Activated naive CD4-positive, alpha-beta T cell treated with anti-CD3 and anti-CD28 coated beads, Interleukin-2, amount 50 U/mL, for 72 hours (primary cell): ENCODE measurements around the gene MCCD1. TPM values are rescaled to one million over a fixed set of nuclear protein-coding genes. Genes with fewer than 3 reads are reported as not detected.
"Not testable (repeated sequence)": the region's sequence is repeated elsewhere in the genome, so short reads cannot be mapped to it uniquely, and the experiment has no call there.

Experiments
- ATAC-seq, 2 donors: fragments of 150-1000 bp; cut with Tn5 transposase; 2 replicates each; pipeline ENCODE4 v1.10.0; 2021; ENCODE audit warnings: mild to moderate bottlenecking in 2 of 2, moderate library complexity in 2 of 2
- DNase-seq, 2 donors: peaks; one replicate each; pipeline ENCODE4 v3.0.0; 2021 to 2022; ENCODE audit warnings: low spot score in 2 of 2
- H3K27ac Mint-ChIP-seq, 2 donors: one replicate each; pipeline ENCODE4 v1.8.0; 2022; ENCODE audit warnings: mild to moderate bottlenecking in 2 of 2, mixed read lengths in 2 of 2
- H3K36me3 Mint-ChIP-seq, 2 donors: one replicate each; pipeline ENCODE4 v1.8.0; 2022; ENCODE audit warnings: mixed read lengths in 2 of 2
- H3K9me3 Mint-ChIP-seq, 2 donors: one replicate each; pipeline ENCODE4 v1.8.0; 2022; ENCODE audit warnings: mixed read lengths in 2 of 2
- total RNA-seq, 2 donors: library from RNA; stranded (reverse); gene quantifications; one replicate each; pipeline ENCODE4 v1.2.3, GENCODE V29; 2022

MCCD1 gene
- total RNA-seq, 2 donors from 2014 or later = not detected

DNA sequence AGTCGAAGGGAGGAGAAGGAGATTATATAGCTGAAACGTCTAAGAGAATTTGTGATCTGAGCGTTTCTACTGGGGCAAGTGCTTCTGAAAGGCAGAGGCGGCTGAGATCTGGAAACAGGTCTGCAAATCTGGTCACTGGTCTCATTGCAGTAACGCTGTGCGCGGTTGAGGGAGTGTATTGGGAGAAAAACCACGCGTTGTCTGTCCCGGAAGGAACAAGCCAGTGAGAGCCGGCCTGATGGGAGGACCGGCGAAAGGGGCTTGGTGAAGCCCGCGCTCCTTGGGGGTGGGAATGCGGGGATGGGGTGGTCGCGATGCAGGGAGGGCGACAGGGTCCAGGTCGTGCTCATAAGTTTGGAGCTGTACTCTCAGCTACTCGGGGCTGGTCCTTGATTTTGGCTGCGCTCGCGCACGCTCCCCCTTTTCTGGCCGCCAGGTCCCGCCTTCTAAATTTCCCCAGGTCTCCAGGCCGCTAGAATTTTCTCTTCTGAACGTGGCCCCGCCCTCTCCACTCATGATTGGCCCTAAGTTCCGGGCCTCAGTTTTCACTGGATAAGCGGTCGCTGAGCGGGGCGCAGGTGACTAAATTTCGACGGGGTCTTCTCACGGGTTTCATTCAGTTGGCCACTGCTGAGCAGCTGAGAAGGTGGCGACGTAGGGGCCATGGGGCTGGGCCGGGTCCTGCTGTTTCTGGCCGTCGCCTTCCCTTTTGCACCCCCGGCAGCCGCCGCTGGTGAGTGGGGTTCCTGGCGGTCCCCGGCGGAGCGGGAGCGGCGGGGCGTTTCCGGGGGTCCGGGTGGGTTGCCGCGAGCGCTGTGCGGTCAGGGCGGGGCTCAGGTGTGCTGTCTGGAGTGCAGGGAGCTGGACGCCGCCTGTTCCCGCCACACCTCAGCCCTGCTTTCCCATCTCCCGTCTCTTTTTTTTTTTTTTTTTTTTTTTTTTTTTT is 31.0 kb upstream of the MCCD1 start, which contains the start of gene MICB:
TSS of gene MICB (plus strand) at position 615 of the 946 bp plus-strand sequence. CDS start at position 664, 49 bp downstream.
- Mint-ChIP-seq H3K36me3 (peaks cover 19 to 20% of the 10 kb centered on the region in 2 donors), H3K27ac (peak within 1 kb of the TSS; percentile 78 to 85), H3K9me3 (no peaks in the 10 kb centered on the region)
- DNase-seq = peak; percentile 82 to 86
- ATAC-seq = peak; percentile 77 to 78

DNA sequence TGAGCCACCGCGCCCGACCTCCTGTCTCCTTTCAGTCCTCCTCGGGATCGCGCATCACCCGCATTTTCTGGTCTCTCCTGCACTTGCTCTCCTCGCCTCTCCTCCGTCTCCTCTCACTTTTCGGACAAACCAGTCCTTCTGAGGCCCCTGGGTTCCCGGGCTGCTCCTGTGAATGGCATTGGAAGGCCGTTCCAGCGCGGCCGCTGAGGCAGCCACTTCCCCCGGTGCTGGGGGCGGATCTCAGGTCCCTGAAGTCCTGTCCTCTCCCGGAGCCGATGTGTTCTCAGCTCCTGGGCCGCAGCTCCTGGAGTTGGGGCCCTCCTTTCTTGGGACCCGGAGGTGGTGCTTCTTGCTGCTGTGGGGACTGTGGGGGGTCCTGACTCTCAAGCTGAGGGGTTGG is 30.0 kb upstream of the MCCD1 start:
- H3K9me3 Mint-ChIP-seq = no peaks in the 10 kb centered on the region
- ATAC-seq (no peak), DNase-seq (no peak)
- H3K27ac Mint-ChIP-seq = peak overlapping the region; percentile 78 to 85
- H3K36me3 Mint-ChIP-seq = peaks cover 19 to 20% of the 10 kb centered on the region in 2 donors

DNA sequence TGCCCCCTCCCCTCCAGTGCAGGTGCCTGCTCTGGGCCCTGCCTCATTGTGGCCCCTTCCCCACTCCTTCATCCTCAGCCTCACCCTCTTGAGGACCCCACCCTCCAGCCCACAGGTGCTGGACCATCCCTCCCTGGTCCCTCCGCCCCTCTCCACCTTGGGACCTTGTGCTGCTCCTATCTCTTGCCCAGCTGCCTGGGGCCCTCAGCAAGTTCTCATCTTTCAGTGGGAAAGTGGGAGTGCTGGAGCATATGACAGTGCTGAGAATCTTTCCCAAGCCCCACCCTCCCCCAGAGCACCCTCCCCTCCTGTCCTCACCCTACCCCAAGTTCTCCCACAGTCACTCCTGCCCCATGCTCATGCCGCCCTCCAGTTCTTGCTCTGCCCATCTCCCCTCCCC is 29.1 kb upstream of the MCCD1 start:
- not testable (repeated sequence) for DNase-seq, H3K9me3 Mint-ChIP-seq, ATAC-seq
- Mint-ChIP-seq H3K36me3 (peaks cover 12 to 14% of the 10 kb centered on the region in 2 donors), H3K27ac (peak overlapping the region in 1 of 2 donors; percentile 78)

DNA sequence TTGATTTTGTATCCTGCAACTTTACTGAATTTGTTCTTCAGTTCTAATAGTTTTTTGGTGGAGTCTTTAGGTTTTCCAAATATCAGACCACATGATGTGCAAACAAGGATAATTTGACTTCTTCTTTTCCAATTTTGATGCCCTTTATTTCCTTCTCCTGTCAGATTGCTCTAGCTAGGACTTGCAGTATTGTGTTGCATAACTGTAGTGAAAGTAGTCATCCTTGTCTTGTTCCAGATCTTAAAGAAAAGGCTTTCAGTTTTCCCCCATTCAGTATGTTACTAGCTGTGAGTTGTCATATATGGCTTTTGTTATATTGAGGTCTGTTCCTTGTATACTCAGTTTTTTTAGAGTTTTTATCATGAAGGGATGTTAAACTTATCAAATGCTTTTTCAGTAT is 26.2 kb upstream of the MCCD1 start:
- Mint-ChIP-seq H3K36me3 (peaks cover 5 to 9% of the 10 kb centered on the region in 2 donors), H3K27ac (no peak overlapping the region), H3K9me3 (no peaks in the 10 kb centered on the region)
- DNase-seq (no peak), ATAC-seq (no peak)

DNA sequence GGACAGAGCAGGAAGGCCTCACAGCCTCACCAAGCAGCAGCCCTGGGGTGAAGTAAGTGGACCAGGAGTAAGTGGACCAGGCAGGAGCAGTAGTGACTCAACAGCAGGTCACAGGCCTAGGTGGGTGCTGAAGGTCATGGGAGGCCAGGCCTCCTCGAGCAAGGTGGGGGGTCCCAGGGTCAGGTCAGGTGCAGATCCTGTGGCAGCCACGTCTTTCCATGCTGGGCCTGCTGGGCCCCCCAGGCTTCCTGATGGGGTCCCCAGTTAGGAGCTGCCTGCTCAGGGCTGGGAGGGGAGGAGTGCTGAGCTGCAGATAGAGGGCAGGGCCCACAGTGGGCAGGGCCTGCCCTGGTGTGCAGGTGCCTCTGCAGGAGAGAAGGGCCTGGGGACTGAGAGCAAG is 19.7 kb upstream of the MCCD1 start:
- not testable (repeated sequence) for ATAC-seq, H3K9me3 Mint-ChIP-seq, DNase-seq, H3K27ac Mint-ChIP-seq
- peaks cover 8 to 19% of the 10 kb centered on the region in 2 donors for H3K36me3 Mint-ChIP-seq

DNA sequence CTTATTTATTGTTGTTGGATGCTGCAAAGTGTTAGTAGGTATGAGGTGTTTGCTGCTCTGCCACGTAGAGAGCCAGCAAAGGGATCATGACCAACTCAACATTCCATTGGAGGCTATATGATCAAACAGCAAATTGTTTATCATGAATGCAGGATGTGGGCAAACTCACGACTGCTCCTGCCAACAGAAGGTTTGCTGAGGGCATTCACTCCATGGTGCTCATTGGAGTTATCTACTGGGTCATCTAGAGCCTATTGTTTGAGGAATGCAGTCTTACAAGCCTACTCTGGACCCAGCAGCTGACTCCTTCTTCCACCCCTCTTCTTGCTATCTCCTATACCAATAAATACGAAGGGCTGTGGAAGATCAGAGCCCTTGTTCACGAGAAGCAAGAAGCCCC is 18.8 kb upstream of the MCCD1 start:
- Mint-ChIP-seq H3K36me3 (peaks cover 8 to 19% of the 10 kb centered on the region in 2 donors), H3K9me3 (no peaks in the 10 kb centered on the region), H3K27ac (no peak overlapping the region)
- DNase-seq (no peak), ATAC-seq (no peak)

DNA sequence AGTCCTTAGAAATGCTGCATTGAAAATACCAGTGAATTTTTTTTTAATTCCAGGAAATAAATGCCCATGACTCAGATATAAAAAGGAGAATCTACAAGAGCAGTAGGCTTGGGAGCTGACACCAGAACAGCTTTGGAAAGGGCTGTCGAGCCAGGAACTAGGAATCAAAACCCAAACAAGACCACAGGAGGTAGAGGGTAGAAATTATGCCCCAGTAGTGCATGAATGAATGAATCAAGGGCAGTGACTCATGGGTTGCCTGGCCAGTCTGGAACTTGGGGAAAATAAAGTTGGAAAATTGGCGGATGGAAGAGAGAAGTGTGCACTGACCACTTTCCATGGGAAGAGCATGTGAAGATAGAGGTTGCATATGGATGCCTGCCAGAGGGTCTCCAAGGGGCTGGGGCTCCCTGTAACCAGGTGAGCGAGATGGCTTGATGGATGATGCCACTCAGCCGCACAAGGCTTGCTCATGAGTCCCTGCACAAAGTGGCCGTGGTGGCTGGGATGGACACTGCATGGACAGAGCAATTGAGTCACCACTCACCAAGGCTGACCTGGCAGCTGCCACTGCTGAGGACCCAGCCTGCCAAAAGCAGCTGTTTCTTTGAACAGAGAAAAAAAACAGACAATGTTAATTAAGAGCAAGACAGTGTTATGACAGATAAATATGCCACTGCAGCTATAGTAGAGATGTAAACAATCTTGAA is 15.2 kb upstream of the MCCD1 start:
- peaks cover 7 to 12% of the 10 kb centered on the region in 2 donors for H3K36me3 Mint-ChIP-seq
- DNase-seq (no peak), ATAC-seq (no peak)
- no peaks in the 10 kb centered on the region for H3K9me3 Mint-ChIP-seq
- no peak overlapping the region for H3K27ac Mint-ChIP-seq

DNA sequence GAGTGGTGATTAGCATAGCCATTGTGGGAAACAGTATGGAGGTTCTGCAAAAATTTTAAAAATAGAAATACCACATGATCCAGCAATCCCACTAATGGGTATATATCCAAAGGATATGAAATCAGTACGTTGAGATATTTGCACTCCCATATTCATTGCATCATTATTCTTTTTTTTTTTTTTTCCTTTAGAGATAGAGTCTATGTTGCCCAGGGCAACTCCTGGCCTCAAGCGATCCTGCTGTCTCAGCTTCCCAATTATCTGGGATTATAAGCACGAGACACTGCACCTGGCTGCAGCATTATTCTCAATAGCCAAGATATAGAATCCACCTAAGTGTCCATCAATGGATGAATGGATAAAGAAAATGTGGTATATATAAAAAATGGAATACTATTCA is 6.9 kb upstream of the MCCD1 start:
- no peaks in the 10 kb centered on the region for H3K9me3 Mint-ChIP-seq
- H3K27ac Mint-ChIP-seq = no peak overlapping the region
- H3K36me3 Mint-ChIP-seq = no peaks in the 10 kb centered on the region
- DNase-seq (no peak), ATAC-seq (no peak)

DNA sequence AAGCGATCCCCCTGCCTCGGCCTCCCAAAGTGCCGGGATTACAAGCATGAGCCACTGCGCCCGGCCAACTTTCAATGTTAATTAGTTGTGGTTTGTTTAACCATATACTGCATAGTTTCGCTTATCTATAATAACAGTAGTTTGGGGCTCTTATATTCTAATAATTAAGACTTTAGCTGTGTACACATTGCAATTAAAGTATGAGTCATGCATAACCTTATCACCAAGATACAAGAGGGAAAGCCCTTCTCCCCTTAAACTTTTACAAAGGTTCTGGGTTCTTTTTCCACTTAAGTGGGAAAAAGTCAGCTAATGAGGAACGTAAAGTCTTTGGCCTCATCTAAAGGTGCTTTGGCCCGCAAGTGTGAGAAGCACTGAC is 3.2 kb upstream of the MCCD1 start:
- no peak for ATAC-seq
- Mint-ChIP-seq H3K36me3 (peaks cover 5 to 10% of the 10 kb centered on the region in 2 donors), H3K27ac (no peak overlapping the region), H3K9me3 (no peaks in the 10 kb centered on the region)
- DNase-seq = no peak

DNA sequence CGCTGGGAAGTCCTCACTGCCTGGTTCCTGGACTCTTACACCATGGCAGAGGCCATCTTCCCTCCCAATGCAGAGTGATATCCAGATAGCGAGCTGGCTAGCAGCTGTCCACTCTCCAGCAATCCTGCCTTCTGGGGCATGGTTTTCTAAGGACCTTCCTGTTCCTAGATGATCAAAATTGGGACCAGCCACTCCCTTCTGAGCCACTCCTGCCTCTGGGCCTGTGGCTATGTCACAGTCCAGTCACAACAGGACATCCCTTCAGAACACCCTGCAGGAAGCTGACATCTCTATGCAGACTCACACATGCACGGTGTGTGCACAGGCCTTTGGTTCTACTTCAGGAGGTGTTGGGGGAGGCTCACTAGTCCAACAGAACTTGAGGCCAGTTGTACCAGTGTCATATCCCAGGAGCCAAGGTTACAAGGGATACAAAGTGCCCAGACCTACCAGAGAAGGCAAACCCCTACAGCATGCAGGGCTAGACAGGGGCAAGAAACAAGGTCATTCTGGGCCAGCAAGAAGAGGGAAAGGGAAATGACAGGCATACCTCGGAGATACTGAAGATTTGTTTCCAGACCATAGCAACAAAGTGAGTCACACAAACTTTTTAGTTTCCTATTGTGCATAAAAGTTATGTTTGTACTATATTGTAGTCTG is 2.7 kb upstream of the MCCD1 start:
- Mint-ChIP-seq H3K36me3 (peaks cover 9 to 15% of the 10 kb centered on the region in 2 donors), H3K9me3 (no peaks in the 10 kb centered on the region), H3K27ac (peak overlapping the region in 1 of 2 donors; percentile 10)
- DNase-seq = peak in 1 of 2 donors; percentile 47
- peak in 1 of 2 donors; percentile 14 for ATAC-seq

DNA sequence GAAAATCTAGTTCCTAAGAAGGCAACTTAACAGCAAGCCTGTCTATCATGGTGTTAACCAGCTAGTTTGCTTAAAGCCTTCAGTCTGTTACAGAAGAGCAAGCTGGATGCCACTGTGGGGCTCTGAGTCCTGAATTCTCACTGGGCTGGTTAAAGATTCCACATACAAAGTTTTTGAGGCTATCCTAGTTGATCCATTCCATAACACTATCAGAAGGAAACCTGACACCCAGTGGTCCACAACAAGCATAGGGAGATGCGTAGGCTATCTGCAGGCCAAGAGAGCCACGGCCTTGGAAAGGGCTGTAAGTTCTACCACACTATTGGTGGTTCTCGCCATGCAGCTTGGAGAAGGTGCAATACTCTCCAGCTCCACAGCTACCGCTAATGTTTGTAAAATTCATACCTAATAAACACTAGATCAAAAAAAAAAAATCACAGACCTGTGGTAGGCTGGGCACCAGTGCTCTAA is 420 bp upstream of the MCCD1 start:
- peak in 1 of 2 donors; percentile 21 for DNase-seq
- Mint-ChIP-seq H3K27ac (peak overlapping the region in 1 of 2 donors; percentile 88), H3K36me3 (peaks cover 15 to 31% of the 10 kb centered on the region in 2 donors), H3K9me3 (no peaks in the 10 kb centered on the region)
- ATAC-seq = peak; percentile 12 to 25

DNA sequence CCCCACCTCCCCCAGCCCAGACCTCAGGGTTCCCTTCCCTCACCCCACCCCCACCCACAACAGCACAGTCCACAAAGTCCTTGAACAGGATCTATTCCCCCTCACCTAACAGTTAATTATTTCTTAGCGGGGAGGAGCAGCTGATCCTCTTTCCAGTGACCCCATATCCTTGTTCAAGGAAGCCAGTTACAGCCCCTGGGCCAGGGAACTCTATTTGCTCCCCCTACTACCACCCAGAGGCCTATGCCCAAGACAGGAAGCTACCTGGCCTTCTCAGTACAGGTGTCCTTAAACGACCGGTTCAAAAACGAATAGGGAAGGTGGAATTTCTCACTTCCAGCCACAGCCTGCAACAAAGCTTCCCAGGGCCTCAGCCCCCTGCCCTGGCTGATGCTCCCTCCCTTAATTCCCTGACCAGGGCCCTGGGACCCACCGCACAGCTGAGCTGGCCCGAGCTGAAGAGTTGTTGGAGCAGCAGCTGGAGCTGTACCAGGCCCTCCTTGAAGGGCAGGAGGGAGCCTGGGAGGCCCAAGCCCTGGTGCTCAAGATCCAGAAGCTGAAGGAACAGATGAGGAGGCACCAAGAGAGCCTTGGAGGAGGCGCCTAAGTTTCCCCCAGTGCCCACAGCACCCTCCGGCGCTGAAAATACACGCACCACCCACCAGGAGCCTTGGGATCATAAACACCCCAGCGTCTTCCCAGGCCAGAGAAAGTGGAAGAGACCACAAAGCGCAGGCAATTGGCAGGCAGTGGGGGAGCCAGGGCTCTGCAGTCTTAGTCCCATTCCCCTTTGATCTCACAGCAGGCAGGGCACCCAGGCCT is 778 bp downstream of the MCCD1 start:
- ATAC-seq = peak; percentile 2 to 17
- Mint-ChIP-seq H3K9me3 (no peaks in the 10 kb centered on the region), H3K27ac (peak overlapping the region; percentile 36 to 91), H3K36me3 (peaks cover 16 to 41% of the 10 kb centered on the region in 2 donors)
- peak in 1 of 2 donors; percentile 52 for DNase-seq

DNA sequence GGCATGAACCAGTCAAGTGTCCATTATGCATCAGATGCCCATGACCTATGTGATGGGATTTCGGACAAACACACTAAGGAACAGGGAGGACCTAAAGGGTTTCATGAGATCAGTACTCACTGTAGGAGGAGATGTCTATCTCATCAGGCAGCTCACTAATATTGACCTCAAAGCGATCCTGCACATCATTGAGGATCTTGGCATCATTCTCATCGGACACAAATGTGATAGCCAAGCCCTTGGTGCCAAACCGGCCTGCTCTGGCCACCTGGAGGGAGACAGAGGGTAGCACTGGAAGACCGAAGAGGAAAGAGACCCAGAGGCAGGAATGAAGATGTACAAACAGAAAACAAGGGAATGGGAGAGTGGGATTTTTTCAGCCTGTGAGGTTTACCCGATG is 1.9 kb downstream of the MCCD1 start:
- peaks cover 27 to 52% of the 10 kb centered on the region in 2 donors for H3K36me3 Mint-ChIP-seq
- DNase-seq (peak in 1 of 2 donors; percentile 34), ATAC-seq (no peak)
- H3K27ac Mint-ChIP-seq = no peak overlapping the region
- H3K9me3 Mint-ChIP-seq = no peaks in the 10 kb centered on the region

DNA sequence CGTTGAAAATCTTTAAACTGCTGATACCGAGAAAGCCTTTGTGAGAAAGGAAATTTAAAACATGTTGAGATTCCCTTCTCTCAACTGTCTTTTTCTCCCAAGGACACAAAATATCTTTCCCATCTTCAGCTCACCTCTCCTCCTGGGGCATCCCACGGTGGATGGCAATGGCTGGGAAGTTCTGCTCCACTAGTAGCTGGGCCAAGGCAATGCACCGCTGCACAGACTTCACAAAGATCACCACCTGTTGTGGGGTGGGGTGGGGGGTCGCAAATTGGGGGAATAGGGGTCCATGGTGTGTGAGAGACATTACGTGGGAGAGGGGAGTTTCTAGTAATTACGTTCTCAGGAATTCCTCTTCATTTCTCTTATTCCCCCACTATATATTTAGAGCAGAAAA is 2.4 kb downstream of the MCCD1 start:
- H3K27ac Mint-ChIP-seq = no peak overlapping the region
- ATAC-seq = no peak
- H3K36me3 Mint-ChIP-seq = peaks cover 32 to 57% of the 10 kb centered on the region in 2 donors
- peak in 1 of 2 donors; percentile 13 for DNase-seq
- H3K9me3 Mint-ChIP-seq = no peaks in the 10 kb centered on the region

DNA sequence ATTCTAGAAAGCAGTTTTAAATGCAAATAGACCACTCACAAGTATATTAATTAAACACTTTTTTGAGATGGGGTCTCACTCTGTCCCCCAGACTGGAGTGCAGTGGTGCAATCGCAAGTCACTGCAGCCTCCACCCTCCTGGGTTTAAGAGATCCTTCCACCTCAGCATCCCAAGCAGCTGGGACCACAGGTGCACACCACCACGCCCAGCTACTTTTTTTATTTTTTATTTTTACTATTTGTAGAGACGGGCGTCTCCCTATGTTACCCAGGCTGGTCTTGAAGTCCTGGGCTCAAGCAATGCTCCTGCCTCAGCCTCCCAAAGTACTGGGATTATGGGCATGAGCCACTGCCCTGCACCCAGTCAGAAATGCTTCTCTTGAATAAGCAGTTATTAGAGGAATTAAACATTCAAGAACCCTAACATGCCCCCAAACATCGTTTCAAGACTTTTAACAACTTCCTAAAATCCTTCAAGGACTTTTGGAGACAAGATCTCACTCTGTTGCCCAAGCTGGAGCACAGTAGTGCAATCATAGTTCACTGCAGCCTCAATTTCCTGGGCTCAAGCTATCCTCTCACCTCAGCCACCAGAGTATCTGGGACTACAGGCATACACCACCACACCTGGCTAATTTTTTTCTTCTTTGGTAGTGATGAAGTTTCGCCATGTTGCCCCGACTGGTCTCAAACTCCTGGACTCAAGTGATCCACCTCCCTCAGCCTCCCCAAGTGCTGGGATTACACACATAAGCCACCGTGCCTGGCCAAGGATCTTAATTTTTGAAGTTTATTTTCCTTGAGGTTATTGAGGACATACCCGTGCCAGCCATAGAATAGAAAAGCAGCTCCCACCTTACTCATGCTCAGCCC is 3.2 kb downstream of the MCCD1 start:
- DNase-seq (peak in 1 of 2 donors; percentile 21), ATAC-seq (no peak)
- Mint-ChIP-seq H3K9me3 (no peaks in the 10 kb centered on the region), H3K36me3 (peaks cover 38 to 65% of the 10 kb centered on the region in 2 donors), H3K27ac (peak overlapping the region in 1 of 2 donors; percentile 60)
